22Rv1 (cell line): ENCODE data around the gene SCNN1G.
"Not testable (repeated sequence)": the region's sequence is repeated elsewhere in the genome, so short reads cannot be mapped to it uniquely, and the experiment has no call there.

Source experiments
- H3K27ac ChIP-seq: fragments of 450-650 bp; 2 replicates; pipeline ENCODE4 v1.5.1; 2017
- CTCF ChIP-seq: fragments of 450-650 bp; IDR thresholded peaks from 2 replicates; pipeline ENCODE4 v1.5.1; 2017; ENCODE audit warnings: mild to moderate bottlenecking
- ZFX ChIP-seq: fragments of 450-650 bp; IDR thresholded peaks from 2 replicates; pipeline ENCODE4 v1.6.1; 2017; ENCODE audit warnings: antibody characterized with exemption, borderline replicate concordance

SCNN1G gene

GRCh38 chr16:23141033-23141432 lies 41.5 kb upstream of the SCNN1G start:
- TF ChIP-seq CTCF (no peak), ZFX (no peak)
- no peak overlapping the region for H3K27ac ChIP-seq

GRCh38 chr16:23141500-23141899 lies 41.0 kb upstream of the SCNN1G start:
- TF ChIP-seq ZFX, result no peak
- no peak for TF ChIP-seq CTCF
- no peak overlapping the region for H3K27ac ChIP-seq

DNA sequence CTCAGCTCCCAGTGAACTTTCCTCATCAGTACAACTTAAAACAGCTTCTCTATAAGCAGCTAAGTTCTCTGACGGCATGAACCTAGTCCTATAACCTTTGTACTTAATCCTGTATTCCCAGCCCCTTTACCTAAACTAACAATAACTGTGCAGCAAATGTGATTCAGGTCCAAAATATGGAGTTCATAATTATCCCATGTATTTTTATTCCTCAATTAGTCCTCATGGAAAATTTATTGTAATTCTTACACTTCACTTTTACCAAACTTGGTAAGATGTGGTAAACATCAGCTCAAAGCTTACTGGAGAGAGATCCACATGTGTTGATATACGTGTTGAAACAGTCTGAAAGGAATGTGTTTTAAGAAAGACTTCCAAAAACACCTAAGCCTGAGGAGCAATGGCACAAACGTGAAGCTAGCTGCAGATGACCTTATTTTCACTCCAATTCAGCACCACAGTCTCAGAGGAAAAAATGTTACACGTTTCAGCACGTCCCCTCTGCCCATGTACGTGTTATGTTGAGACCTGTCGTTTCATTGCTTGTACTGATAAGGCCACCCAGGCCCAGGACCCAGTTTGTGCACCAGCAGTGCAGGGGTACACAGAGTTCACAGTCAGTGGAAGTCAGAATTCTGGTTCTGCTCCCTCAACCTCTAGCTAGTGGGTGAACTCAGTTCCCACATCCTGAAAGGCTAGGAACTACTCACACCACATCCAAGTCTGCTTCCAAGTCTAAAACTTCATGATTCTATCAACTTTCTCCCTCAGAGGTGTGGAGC lies 40.4 kb upstream of the SCNN1G start:
- no peak overlapping the region for H3K27ac ChIP-seq
- no peak for TF ChIP-seq ZFX
- no peak for TF ChIP-seq CTCF

GRCh38 chr16:23143391-23143790 lies 39.2 kb upstream of the SCNN1G start:
- H3K27ac ChIP-seq, result no peak overlapping the region

GRCh38 chr16:23144393-23144792 lies 38.2 kb upstream of the SCNN1G start:
- H3K27ac ChIP-seq, result not testable (repeated sequence)

More at GRCh38 chr16:23143391-23143790, 39.2 kb upstream of the SCNN1G start:
- TF ChIP-seq CTCF (no peak), ZFX (no peak)

GRCh38 chr16:23145186-23145585 lies 37.4 kb upstream of the SCNN1G start:
- H3K27ac ChIP-seq, result no peak overlapping the region
- TF ChIP-seq ZFX, result no peak
- TF ChIP-seq CTCF, result no peak

- no peak overlapping the region for H3K27ac ChIP-seq
- TF ChIP-seq CTCF (no peak), ZFX (no peak)
Measured at GRCh38 chr16:23145608-23146007, 36.9 kb upstream of the SCNN1G start.
